Fibroblast of the aortic adventitia (primary cell): Measurements from ENCODE around the gene KRTAP9-4. TPM values are rescaled to one million over a fixed set of nuclear protein-coding genes. Genes with fewer than 3 reads are reported as not detected.
"Not testable (repeated sequence)": the region's sequence is repeated elsewhere in the genome, so short reads cannot be mapped to it uniquely, and the experiment has no call there.

Experiments
- DNase-seq: peaks from one replicate; pipeline ENCODE4 v3.0.0-alpha.2; 2010; ENCODE audit warnings: low read depth
- H3K4me3 ChIP-seq: 2 replicates; pipeline ENCODE4 v1.5.1; 2011; ENCODE audit warnings: low read depth, mild to moderate bottlenecking, control low read depth, low read length, moderate library complexity
- total RNA-seq: library from RNA; depleted of rRNA; stranded (reverse); fragments of >200 nt; gene quantifications from 2 replicates; pipeline ENCODE4 v1.2.3, GENCODE V29; 2012; ENCODE audit warnings: low replicate concordance
- TF ChIP-seq, protein P1 (sequence below): IDR thresholded peaks from 2 replicates; pipeline ENCODE4 v1.5.1; 2011; ENCODE audit warnings: mild to moderate bottlenecking, low read length, control low read depth, inconsistent platforms; ENCODE audit not compliant: insufficient read depth

Gene KRTAP9-4
- total RNA-seq, 1 donor, result not detected

DNA sequence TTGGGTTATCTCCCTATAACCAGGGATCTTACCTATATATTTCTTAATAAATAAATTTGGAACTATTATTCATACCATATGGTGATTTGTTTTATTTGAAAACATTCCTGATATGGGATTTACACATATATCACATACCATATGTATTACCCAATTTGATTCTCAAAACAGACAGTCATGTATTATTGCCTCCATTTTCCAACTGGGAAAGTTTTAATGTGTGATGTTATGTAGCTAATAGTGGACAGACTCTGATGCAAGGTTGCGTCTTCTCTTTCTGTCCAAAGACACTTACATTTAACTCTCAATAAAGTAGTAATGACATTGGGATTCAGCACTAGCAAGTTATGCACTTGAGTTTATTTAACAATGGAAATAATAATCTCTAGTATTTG lies 6.8 kb downstream of the KRTAP9-4 start:
- no peak overlapping the region for H3K4me3 ChIP-seq
- DNase-seq, result no peak
- TF ChIP-seq, protein P1, sequence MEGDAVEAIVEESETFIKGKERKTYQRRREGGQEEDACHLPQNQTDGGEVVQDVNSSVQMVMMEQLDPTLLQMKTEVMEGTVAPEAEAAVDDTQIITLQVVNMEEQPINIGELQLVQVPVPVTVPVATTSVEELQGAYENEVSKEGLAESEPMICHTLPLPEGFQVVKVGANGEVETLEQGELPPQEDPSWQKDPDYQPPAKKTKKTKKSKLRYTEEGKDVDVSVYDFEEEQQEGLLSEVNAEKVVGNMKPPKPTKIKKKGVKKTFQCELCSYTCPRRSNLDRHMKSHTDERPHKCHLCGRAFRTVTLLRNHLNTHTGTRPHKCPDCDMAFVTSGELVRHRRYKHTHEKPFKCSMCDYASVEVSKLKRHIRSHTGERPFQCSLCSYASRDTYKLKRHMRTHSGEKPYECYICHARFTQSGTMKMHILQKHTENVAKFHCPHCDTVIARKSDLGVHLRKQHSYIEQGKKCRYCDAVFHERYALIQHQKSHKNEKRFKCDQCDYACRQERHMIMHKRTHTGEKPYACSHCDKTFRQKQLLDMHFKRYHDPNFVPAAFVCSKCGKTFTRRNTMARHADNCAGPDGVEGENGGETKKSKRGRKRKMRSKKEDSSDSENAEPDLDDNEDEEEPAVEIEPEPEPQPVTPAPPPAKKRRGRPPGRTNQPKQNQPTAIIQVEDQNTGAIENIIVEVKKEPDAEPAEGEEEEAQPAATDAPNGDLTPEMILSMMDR, result no peak

DNA sequence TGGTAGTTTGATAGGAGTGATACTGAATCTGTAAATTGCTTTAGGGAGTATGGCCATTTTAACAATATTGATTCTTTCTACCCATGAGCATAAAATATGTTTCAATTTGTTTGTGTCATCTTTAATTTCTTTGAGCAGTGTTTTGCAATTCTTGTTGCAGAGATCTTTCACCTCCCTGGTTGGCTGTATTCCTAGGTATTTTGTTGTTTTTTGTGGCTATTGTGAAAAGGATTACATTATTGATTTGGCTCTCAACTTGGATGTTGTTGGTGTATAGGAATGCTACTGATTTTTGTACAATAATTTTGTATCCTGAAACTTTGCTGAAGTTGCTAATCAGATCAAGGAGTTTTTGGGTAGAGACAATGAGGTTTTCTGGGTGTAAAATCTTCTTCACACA lies 8.9 kb downstream of the KRTAP9-4 start:
- TF ChIP-seq, protein P1, result no peak
- no peak for DNase-seq
- H3K4me3 ChIP-seq, result no peak overlapping the region

DNA sequence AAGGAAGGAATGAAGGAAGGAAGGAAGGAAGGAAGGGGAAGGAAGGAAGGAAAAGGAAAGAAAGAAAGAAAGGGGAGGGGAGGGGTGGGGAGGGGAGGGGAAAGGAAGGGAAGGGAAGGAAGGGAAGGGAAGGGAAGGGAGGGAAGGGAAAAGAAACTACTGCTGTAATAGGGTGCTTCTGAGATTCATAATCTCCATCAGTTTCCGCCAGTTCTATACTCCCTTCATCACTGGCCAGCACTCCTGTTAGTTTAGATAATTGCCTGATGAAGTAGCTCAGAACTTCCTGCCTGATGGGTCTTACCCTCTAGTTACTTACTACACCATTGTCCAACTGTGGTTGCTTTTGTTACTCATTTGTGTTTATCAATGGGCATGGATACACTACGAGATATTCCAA lies 13.7 kb downstream of the KRTAP9-4 start:
- H3K4me3 ChIP-seq, result no peak overlapping the region
- TF ChIP-seq, protein P1, result no peak
- no peak for DNase-seq

DNA sequence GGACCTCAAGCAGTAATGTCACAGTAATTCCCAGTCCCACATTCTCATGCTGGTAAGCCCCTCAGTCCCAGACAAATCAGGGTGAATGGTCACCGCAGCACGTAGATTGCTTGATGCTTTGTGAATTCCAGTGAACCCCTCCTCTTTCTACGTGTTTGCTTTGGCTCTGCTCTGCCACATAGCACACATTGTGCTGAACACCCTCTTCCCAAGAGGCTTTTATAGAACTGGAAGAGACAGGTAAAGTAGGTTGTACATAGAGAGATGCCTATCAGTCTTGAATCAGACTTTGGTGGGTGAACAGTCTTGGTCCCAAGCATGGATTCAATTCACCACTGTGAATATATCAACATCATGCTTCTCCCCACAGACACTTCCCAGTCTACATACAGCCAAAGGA lies 15.1 kb downstream of the KRTAP9-4 start:
- TF ChIP-seq, protein P1, result no peak
- no peak for DNase-seq
- no peak overlapping the region for H3K4me3 ChIP-seq

DNA sequence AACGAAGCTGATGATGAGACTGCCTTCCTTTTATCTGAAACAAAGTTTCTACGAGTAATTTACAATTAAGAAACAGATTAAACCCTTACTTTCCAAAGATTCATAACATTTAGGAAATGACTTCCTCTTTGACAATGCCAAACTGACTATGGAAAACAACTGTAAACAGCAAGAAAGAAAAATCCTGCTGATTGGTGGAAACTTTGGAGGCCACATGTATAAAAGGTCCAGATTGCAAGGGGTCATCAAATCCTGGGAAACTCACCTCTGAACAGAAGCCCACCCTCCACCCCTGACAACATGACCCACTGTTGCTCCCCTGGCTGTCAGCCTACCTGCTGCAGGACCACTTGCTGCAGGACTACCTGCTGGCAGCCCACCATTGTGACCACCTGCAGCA lies 15.6 kb downstream of the KRTAP9-4 start, which contains the start of gene KRTAP9-6:
TSS of gene KRTAP9-6 (plus strand) at position 301 of the 400 bp plus-strand sequence. CDS start at position 301, 0 bp downstream.
- TF ChIP-seq, protein P1, result no peak
- H3K4me3 ChIP-seq, result no peak within 1 kb of the TSS
- DNase-seq, result no peak

DNA sequence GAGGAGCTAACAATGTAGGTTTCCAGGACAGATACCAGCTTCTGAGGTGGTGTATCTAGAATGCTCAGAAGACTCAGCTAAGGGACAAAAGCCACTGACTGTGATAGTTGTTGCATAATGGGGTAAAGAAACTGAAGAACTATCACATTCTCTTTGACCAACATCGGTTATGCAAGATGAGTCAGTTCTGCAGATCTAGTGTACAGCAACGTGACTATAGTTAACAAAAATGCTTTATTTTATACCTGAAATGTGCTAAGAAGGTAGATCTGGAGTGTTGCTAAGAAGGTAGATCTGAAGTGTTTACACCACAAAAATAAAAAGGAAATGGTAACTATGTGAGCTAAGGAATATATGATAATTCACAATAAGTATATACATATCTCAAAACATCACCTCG lies 18.2 kb downstream of the KRTAP9-4 start:
- TF ChIP-seq, protein P1, result no peak
- no peak for DNase-seq
- H3K4me3 ChIP-seq, result no peak overlapping the region

DNA sequence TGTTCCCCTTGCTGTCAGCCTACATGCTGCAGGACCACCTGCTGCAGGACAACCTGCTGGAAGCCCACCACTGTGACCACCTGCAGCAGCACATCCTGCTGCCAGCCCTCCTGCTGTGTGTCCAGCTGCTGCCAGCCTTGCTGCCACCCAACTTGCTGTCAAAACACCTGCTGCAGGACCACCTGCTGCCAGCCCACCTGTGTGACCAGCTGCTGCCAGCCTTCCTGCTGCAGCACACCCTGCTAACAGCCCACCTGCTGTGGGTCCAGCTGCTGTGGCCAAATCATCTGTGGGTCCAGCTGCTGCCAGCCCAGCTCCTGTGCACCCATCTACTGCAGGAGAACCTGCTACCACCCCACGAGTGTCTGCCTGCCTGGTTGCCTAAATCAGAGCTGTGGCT lies 21.8 kb downstream of the KRTAP9-4 start:
- DNase-seq, H3K4me3 ChIP-seq: not testable (repeated sequence)
